GM19463 (cell line): ENCODE data around the gene PIK3CA.
A peak's percentile ranks its signal among the peaks of the same experiment; 100 is the strongest.

Source experiments
- ATAC-seq: cut with Tn5 transposase; IDR thresholded peaks from one replicate; pipeline ENCODE4 v1.9.1; 2021; ENCODE audit warnings: mild to moderate bottlenecking, moderate library complexity; ENCODE audit not compliant: unreplicated experiment

PIK3CA gene

DNA sequence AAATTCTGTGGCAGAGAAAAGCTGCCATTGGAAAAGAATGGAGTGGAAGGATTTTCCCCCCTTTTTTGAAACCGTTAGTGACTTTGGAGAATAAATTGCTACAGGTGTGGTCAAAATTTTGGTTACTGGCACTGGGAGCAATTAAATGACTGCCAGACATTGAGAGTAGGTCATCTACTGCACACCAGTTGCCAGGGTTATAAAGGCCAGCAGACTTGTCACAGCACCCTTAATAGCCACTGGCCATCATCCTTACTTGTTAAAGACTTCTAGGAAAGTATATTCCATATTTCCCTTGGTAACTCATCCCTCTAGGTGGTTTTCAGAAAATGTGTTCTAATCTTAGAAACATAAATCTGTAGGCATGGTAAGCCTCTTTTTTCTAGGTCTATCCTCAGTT lies 8.0 kb downstream of the PIK3CA start:
- ATAC-seq: no peak

DNA sequence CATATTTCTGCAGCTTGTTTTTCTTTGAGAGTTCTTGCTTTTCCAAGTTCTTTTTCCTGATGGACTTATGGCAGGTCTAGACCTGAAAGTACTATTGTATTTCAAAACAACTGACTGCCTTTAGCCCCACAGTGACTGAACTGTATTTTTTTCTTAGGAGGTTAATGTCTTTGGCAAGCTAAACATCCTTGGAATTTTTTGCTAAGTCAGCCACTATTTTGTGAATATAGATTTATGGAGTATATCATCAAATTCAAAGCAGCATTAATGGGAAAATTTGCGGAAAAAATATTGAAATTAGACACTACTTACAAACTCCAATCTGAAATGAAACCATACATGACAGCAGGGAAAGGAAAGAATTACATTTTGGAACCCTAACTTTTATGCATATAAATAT lies 8.6 kb downstream of the PIK3CA start:
- no peak for ATAC-seq

GRCh38 chr3:179158336-179159039 lies 10.3 kb downstream of the PIK3CA start:
- ATAC-seq: no peak

DNA sequence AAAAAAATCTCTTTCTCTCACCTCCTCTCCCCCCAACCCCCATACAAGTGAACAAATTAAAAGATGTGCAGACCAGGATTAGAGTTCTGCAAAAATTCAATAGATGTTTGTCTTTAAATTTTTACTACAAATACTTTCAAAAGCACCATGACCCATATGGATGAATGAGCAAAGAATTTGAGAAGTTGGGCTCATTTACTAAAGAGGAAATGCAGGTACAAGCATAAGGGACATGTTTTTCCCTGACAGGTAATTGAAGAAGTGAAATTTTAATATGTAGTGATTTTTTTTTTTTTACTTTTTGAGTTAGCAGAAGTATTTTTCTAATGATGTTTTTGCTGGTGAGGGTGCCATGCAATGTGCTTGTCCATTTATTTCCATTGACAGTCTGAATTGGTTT lies 15.3 kb downstream of the PIK3CA start:
- ATAC-seq: no peak

GRCh38 chr3:179164857-179165256 lies 16.7 kb downstream of the PIK3CA start:
- no peak for ATAC-seq

DNA sequence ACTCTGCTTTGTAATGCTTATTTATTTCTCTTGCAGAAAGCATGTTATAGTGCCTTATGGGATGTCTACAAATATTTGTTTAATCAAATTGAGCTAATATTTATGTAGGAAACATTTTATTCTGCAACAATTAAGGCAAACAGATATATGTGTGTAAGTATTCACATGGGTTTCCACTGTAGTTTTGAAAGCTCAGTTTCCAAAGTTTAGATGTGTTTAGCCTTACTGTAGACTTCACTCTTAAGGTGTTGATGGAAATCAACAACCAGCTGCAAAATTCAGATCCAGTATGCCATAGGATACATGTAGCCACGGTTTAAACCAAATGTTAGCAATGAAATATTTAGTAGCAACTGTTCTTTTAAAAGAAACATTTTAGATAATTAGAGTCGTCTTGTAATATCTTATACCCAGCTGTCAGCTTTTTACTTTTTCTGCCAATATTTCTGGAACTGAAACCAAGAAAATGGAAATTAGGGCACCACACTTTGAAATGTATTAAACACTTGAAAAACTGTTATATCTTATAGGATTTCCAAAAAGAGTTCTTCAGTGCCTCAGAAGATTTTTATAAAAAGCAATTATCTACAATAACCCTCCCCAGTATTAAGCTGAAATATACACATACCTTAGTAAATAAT lies 18.5 kb downstream of the PIK3CA start:
- no peak for ATAC-seq

DNA sequence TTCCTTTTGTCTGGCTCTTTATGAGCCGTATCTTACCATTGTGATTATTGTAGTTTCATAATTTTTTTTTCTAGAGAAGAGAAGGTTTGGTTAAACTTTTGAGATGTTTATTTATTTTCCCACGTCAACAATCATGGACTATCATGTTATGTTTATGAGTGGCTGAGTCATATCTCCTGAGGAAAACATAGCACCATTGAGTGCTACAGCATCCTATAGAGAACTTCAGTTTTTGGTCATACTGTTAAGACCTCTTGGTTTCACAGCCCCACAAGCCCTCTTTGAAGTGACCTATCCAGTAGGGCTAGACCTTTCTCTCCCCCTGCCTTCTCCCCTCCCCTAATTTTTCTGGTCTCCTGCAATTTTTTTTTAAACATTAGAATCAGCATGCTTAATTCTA lies 20.8 kb downstream of the PIK3CA start:
- peak; percentile 54 for ATAC-seq

GRCh38 chr3:179172546-179172945 lies 24.4 kb downstream of the PIK3CA start:
- no peak for ATAC-seq

DNA sequence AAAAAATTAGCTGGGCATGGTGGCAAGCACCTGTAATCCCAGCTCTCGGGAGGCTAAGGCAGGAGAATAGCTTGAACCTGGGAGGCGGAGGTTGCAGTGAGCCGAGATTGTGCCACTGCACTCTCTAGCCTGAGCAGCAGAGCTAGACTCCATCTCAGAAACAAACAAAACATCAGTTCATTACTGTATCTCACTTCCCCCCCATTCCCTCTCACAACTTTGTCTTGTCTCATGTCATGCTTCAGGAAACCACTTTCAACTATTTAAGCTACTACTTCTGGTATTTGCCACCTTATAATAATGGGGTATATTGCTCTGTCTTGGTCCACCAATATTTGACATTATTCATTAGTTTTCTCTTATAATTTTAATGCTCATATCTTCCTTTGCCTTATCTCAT lies 26.2 kb downstream of the PIK3CA start:
- ATAC-seq: peak; percentile 66

DNA sequence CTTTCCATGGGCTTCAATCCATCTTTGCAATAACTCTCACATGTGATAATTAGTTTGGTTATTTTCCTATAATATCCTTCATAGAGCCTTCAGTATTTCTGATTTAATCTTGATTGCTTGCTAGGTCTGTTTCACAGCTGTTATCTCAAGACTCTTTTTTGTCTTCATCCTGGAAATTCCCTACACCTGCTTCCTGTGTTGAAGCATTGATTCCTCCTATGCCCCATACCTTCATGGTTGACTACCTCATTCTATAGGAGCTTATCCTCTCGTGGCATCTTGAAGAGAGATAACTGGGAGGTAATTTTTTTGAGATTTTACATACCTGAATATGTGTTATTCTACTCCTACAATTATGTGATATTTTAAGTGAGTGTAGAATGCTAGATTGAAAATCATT lies 26.7 kb downstream of the PIK3CA start:
- ATAC-seq: peak; percentile 64

DNA sequence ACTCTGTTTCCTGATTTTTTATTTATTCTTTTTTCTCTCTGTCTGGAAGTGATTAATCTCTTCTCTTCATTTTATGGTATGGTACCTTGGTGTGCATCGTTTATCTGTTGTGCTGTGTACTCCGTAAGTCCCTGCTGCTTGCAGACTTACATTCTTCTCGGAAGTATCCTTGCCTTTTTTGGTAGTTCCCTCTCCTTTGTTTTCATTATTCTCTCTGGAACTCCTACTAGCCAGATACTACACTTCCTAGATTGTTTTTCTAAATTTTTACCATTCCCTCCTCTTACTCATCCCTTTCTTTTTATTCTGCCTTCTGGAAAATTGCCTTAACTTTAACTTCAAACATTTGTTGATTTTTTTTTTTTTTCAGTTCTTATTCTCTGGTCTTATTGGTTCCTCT lies 27.2 kb downstream of the PIK3CA start:
- no peak for ATAC-seq

DNA sequence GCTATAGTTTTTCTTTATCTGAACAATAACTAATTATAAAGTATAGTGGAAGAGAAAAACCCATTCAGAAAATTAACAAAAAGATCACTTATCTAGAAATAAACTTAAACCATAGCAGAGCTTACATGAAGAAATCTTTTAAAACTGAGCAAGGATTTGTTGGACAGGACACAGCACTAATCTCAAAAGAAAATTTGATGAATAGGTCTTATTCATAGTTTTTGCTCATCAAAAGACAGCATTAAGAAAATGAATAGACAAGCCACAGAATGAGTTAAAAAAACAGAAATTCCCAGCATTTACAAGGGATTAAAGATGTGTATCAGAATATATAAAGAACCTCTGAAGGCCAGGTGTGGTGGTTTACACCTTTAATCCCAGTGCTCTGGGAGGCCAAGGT lies 29.5 kb downstream of the PIK3CA start:
- ATAC-seq: no peak

- ATAC-seq: no peak
Observed at GRCh38 chr3:179179256-179179655, 31.1 kb downstream of the PIK3CA start.

GRCh38 chr3:179179979-179180759 lies 32.0 kb downstream of the PIK3CA start:
- no peak for ATAC-seq

GRCh38 chr3:179181021-179181472 lies 32.9 kb downstream of the PIK3CA start:
- peak; percentile 70 for ATAC-seq

DNA sequence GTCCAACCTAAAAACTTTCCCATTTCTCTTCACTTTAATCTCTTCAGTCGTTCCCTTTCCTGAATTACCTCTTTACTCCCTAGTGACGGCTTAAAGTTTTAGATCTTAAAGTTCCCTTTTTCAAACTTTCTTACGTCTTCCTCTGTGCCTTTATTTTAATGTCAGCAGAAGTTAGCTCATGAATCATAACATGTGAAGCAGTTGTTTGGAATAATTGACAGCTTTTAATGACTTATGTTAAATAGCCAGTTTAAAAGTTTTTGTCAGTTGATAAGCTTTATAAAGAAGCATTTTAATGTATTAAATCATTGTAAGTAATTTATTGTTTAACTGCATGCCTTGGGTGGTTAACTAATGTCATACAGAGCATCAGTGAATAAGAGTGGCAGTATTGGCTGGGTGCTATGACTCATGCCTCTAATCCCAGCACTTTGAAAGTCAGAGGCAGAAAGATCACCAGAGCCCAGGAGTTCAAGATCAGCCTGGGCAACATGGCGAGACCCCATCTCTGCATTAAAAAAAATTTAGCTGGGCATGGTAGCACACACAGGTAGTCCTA lies 33.9 kb downstream of the PIK3CA start:
- peak; percentile 41 for ATAC-seq

DNA sequence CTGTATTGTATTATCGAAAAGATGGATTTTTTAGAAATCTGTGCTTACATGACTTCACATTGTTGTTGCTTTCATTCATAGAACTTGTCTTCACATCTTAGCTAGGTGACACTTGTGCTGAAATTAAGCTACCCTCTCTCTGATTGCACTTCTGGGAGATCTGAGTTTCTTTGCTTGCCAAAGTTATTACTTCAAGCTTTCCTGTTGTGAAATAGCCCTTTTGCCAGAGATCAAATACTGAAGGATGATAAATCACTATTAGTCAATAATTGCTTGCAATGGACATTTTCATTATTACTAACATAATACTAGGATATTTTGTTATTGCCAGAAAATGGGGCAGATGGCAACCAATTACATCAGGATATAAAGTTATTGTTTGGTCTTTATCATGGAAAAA lies 34.7 kb downstream of the PIK3CA start:
- no peak for ATAC-seq

- ATAC-seq: no peak
Observed at GRCh38 chr3:179184826-179185225, 36.7 kb downstream of the PIK3CA start.

DNA sequence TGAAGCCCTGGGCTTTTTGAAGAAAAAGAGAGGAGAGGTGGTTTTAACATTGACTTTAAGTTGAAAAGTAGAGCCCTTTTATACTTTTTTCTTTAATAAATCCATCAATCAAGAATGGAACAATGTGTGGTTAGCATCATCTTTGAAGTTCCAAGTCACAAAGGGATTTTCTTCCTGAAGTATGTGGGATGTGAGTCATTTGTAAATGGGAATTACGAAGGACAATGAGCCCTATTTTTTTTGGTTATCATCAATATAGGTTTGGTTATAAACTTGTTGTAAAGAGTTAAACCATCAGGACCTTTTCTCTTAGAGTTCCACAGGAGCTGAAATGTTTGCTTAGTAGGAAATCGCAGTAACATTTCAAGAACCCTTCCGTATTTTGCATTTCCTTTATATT lies 38.3 kb downstream of the PIK3CA start:
- ATAC-seq: no peak

GRCh38 chr3:179189759-179190158 lies 41.6 kb downstream of the PIK3CA start:
- ATAC-seq: no peak

DNA sequence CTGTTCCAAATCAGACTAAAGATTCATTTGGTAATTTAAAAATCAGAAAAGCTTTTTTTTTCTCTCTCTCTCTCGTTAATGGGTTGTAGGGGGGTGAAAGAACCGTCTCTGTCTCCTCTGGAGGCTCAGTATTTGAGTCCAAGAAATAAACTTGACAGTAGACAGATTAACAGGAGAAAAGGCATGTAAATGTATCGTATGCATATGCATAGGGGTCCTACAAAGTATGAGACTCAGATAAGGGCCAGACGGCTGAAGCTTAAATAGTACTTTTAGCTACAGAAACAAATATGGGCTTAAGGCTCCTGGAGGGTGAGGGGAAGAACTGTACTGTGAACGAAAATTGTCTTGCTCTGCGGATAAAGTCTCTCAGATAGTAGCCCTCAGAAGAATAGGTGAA lies 42.4 kb downstream of the PIK3CA start:
- no peak for ATAC-seq

DNA sequence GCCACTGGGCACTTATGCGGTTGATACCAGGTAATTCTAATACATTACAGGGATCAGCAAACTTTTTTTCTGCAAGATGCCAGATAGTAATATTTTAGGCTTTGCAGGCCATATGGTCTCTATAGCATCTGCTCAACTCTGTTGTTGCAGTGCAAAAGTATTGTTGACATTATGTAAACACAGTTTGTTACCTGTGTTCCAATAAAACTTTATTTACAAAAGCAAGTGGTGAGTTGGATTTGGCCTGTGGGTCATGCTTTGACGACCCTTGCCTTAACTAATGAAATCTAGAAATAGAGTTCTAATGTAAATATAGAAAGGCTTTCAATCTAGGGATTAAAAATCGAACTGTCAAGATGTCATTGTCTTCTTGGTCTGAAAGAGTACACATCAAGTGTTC lies 44.4 kb downstream of the PIK3CA start:
- no peak for ATAC-seq
